K562 (cell line): ENCODE data around the gene ANKRD13B.

Experiments used
- ZNF695 ChIP-seq: fragments of 450-650 bp; formaldehyde crosslinking; IDR thresholded peaks from 2 replicates; pipeline ENCODE4 v1.4.0; 2020; ENCODE audit warnings: mild to moderate bottlenecking, moderate library complexity
- TF ChIP-seq, protein P1 (sequence below): sonication (generic); formaldehyde crosslinking; IDR thresholded peaks from 2 replicates; pipeline ENCODE4 v1.8.1; 2023; ENCODE audit warnings: mild to moderate bottlenecking, missing genetic modification reagents

DNA sequence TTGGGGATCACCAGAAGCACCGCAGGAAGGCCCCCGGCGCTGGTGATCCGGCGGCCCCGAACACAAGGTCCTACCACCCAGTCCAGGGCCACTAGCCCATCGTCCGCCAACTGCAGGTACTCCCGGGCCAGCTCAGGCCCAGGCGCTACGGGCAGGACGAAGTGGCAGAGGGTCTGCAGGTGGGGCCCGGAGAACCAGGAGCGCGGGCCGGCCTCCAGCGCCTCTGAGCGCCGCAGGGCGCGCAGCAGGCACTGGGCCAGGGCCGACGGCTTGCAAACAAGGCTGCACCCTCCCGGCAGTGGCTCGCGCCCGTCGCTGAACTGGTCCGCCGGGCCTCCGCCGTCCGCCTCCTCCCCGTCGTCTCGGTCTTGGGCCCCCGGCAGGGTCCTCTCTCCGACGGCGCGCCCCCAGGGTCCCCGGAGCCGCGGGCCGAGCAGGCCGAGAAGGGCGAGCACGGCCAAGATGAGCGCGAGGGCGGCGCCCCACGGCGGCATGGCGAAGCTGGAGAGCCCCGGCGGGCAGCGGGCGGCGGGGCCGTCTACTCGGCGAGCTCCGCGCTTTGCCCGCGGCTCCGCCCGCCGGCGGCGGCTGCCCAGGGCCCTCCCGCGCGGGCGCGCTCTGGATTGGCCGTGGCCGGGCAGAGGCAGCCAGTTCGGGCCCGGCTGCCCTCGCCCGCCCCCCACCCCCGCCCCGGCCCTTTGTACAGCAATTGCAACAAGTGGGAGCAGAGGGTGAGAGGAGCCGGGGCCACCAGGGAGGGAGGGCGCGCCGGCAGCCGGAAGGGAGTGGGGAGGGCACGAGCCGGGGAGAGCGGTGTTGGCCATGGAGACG, 26.2 kb upstream of the ANKRD13B start, which contains the start of gene ABHD15:
- no peak for TF ChIP-seq ZNF695 (CRISPR knock-in tag)
- TF ChIP-seq, protein P1, sequence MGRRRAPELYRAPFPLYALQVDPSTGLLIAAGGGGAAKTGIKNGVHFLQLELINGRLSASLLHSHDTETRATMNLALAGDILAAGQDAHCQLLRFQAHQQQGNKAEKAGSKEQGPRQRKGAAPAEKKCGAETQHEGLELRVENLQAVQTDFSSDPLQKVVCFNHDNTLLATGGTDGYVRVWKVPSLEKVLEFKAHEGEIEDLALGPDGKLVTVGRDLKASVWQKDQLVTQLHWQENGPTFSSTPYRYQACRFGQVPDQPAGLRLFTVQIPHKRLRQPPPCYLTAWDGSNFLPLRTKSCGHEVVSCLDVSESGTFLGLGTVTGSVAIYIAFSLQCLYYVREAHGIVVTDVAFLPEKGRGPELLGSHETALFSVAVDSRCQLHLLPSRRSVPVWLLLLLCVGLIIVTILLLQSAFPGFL (CRISPR knock-in tag) = no peak
